ENCODE data around the gene DDX52. TPM values are rescaled to one million over a fixed set of nuclear protein-coding genes. Genes with fewer than 3 reads are reported as not detected.

The DDX52 gene
- total RNA-seq, 1 experiment from 2014 or later, result 27.7 TPM

DNA sequence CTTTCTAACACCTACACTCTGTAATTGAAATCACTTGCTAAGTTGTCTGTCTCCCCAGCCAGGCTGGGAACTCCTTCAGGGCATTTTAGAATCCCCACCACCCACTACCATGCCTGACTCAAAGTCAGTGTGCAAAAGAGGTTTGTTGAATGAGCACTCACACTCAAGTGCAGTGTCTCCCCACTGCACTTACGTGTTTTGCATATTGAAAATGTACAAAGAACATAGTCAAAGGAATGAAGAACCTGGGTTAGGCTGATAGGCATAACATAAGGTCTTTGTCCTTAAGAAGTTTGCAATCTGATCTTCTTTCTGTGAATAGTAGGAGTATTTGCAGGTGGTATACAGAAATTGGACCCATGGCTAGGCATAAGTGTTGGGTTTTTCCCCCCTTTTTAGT lies 33.8 kb upstream of the DDX52 start:
- CTCF ChIA-PET, result no interaction called here
- no peak for DNase-seq (ENCODE audit: low spot score)
- no peaks in the 10 kb centered on the region for H3K9me3 ChIP-seq (ENCODE audit: low read depth, low read length, poor library complexity, severe bottlenecking)
- H3K27me3 ChIP-seq (replicated peaks; ENCODE audit: insufficient read depth, low read depth, low read length, poor library complexity), result no peaks in the 10 kb centered on the region
- POLR2A ChIA-PET (ENCODE audit: low non-redundant PET), result no interaction called here
- BruUV-seq (replicated peaks), result no TSS peak
- intact Hi-C loops (cut with micrococcal nuclease; ENCODE audit: unreplicated experiment), result no loop called here
- H3K27ac ChIP-seq (ENCODE audit: low read depth, low read length, poor library complexity, severe bottlenecking), result no peak overlapping the region
- no peak overlapping the region for H3K4me3 ChIP-seq (ENCODE audit: low read depth, low read length, poor library complexity, severe bottlenecking)
- H3K4me1 ChIP-seq (ENCODE audit: insufficient read depth, low read length, poor library complexity, severe bottlenecking), result no peaks in the 10 kb centered on the region
- TF ChIP-seq, protein P1, sequence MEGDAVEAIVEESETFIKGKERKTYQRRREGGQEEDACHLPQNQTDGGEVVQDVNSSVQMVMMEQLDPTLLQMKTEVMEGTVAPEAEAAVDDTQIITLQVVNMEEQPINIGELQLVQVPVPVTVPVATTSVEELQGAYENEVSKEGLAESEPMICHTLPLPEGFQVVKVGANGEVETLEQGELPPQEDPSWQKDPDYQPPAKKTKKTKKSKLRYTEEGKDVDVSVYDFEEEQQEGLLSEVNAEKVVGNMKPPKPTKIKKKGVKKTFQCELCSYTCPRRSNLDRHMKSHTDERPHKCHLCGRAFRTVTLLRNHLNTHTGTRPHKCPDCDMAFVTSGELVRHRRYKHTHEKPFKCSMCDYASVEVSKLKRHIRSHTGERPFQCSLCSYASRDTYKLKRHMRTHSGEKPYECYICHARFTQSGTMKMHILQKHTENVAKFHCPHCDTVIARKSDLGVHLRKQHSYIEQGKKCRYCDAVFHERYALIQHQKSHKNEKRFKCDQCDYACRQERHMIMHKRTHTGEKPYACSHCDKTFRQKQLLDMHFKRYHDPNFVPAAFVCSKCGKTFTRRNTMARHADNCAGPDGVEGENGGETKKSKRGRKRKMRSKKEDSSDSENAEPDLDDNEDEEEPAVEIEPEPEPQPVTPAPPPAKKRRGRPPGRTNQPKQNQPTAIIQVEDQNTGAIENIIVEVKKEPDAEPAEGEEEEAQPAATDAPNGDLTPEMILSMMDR (conservative IDR thresholded peaks at IDR 0.05; ENCODE audit: low read depth, low read length), result no peak
- TF ChIP-seq EZH2 (IDR thresholded peaks at IDR 0.05; ENCODE audit: borderline replicate concordance, low read depth, low read length, poor library complexity, severe bottlenecking), result no peak
- no peaks in the 10 kb centered on the region for H3K36me3 ChIP-seq (ENCODE audit: insufficient read depth, low read length, poor library complexity, severe bottlenecking)

DNA sequence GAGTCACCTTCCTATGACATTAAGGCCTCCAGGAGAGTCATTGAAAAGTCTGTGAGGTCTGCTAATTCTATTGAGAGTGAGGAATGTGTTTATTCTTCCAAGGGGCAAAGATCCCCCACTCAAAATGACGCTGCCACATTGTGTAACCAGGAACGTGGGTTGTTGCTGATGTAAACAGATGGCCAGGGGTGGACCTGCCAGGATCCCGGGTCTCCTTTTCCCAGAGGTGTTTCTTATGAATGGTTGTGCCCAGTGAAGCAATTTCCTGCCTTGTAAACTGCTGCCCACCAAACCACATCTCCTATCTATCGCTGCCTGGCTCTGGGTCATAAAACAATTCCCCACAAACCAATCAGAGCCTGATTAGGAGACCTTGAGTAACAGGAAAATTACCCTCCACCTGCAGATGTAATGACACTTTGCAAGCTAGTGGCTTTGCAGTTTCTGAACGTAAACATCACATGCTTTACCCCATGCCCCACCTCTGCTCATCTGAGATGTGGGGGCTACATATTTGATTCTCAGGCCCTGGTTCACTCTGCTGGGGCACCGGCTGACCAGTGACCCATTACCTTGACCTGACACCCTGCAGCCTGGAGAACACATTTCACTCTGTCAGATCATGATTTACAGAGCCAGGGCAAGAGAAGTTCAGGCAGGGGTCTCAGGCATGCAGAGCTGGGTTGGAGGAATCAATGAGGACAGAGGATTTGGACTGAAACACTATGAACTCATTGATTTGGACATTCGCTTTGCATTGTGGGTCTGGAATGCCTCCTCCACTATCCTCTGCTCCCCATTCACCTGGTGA lies 33.1 kb upstream of the DDX52 start:
- Histone ChIP-seq H3K27ac (ENCODE audit: low read depth, low read length, poor library complexity, severe bottlenecking) (no peak overlapping the region), H3K36me3 (ENCODE audit: insufficient read depth, low read length, poor library complexity, severe bottlenecking) (no peaks in the 10 kb centered on the region), H3K27me3 (replicated peaks; ENCODE audit: insufficient read depth, low read depth, low read length, poor library complexity) (no peaks in the 10 kb centered on the region), H3K9me3 (ENCODE audit: low read depth, low read length, poor library complexity, severe bottlenecking) (no peaks in the 10 kb centered on the region), H3K4me3 (ENCODE audit: low read depth, low read length, poor library complexity, severe bottlenecking) (no peak overlapping the region), H3K4me1 (ENCODE audit: insufficient read depth, low read length, poor library complexity, severe bottlenecking) (no peaks in the 10 kb centered on the region)
- TF ChIP-seq, protein P1 (conservative IDR thresholded peaks at IDR 0.05; ENCODE audit: low read depth, low read length), result no peak
- TF ChIP-seq EZH2 (IDR thresholded peaks at IDR 0.05; ENCODE audit: borderline replicate concordance, low read depth, low read length, poor library complexity, severe bottlenecking), result no peak
- DNase-seq (ENCODE audit: low spot score), result no peak
- ChIA-PET CTCF (no interaction called here), POLR2A (ENCODE audit: low non-redundant PET) (no interaction called here)
- intact Hi-C loops (cut with micrococcal nuclease; ENCODE audit: unreplicated experiment), result no loop called here
- BruUV-seq (replicated peaks), result no TSS peak

DNA sequence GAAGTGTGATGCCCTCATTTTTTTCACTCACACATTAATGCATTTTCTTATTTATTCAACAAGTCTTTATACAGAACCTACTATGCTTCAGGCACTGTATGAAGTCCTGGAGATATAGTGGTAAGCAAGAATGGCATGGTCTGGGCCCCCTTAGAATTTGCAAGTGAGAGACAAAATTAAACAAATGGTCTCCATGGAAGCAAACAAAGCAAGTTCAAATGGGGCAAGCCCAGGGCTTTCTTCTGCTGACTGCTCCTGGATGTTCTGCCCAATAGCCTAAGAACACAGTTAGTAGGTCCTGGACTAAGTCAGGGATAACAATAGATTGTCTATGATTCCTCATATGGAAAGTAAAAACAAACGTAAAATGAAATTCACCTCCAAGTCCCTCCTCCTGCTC lies 31.3 kb upstream of the DDX52 start:
- no peak for DNase-seq (ENCODE audit: low spot score)
- no peaks in the 10 kb centered on the region for H3K9me3 ChIP-seq (ENCODE audit: low read depth, low read length, poor library complexity, severe bottlenecking)
- ChIA-PET POLR2A (ENCODE audit: low non-redundant PET) (no interaction called here), CTCF (no interaction called here)
- H3K27ac ChIP-seq (ENCODE audit: low read depth, low read length, poor library complexity, severe bottlenecking), result no peak overlapping the region
- H3K4me3 ChIP-seq (ENCODE audit: low read depth, low read length, poor library complexity, severe bottlenecking), result no peak overlapping the region
- no peak for TF ChIP-seq EZH2 (IDR thresholded peaks at IDR 0.05; ENCODE audit: borderline replicate concordance, low read depth, low read length, poor library complexity, severe bottlenecking)
- TF ChIP-seq, protein P1 (conservative IDR thresholded peaks at IDR 0.05; ENCODE audit: low read depth, low read length), result no peak
- H3K36me3 ChIP-seq (ENCODE audit: insufficient read depth, low read length, poor library complexity, severe bottlenecking), result no peaks in the 10 kb centered on the region
- H3K27me3 ChIP-seq (replicated peaks; ENCODE audit: insufficient read depth, low read depth, low read length, poor library complexity), result no peaks in the 10 kb centered on the region
- intact Hi-C loops (cut with micrococcal nuclease; ENCODE audit: unreplicated experiment), result no loop called here
- H3K4me1 ChIP-seq (ENCODE audit: insufficient read depth, low read length, poor library complexity, severe bottlenecking), result no peaks in the 10 kb centered on the region
- no TSS peak for BruUV-seq (replicated peaks)
